Lower leg skin (tissue), 3 donors: ENCODE data around the gene CTSL.

Source experiments
- POLR2A ChIP-seq, 2 donors: fragments of 450-650 bp; IDR thresholded peaks; one replicate each; pipeline ENCODE4 v1.6.1; 2016 to 2017; ENCODE audit warnings: antibody characterized with exemption in 2 of 2, mild to moderate bottlenecking in 1 of 2, moderate library complexity in 1 of 2
- TF ChIP-seq, protein P1 (sequence below), 3 donors: fragments of 450-650 bp; IDR thresholded peaks; one replicate each; pipeline ENCODE4 v1.5.1; 2016; ENCODE audit warnings: antibody characterized with exemption in 3 of 3, mild to moderate bottlenecking in 3 of 3, moderate library complexity in 2 of 3

GRCh38 chr9:87686520-87687090 is 39.3 kb upstream of the CTSL start:
- TF ChIP-seq, protein P1, sequence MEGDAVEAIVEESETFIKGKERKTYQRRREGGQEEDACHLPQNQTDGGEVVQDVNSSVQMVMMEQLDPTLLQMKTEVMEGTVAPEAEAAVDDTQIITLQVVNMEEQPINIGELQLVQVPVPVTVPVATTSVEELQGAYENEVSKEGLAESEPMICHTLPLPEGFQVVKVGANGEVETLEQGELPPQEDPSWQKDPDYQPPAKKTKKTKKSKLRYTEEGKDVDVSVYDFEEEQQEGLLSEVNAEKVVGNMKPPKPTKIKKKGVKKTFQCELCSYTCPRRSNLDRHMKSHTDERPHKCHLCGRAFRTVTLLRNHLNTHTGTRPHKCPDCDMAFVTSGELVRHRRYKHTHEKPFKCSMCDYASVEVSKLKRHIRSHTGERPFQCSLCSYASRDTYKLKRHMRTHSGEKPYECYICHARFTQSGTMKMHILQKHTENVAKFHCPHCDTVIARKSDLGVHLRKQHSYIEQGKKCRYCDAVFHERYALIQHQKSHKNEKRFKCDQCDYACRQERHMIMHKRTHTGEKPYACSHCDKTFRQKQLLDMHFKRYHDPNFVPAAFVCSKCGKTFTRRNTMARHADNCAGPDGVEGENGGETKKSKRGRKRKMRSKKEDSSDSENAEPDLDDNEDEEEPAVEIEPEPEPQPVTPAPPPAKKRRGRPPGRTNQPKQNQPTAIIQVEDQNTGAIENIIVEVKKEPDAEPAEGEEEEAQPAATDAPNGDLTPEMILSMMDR (IDR thresholded peaks at IDR 0.05) = no peak
- TF ChIP-seq POLR2A (IDR thresholded peaks at IDR 0.05) = no peak
